OCI-LY3 (cell line): ENCODE results near the gene CDC42EP1.
A peak's percentile ranks its signal among the peaks of the same experiment; 100 is the strongest.
"Not testable (repeated sequence)": the region's sequence is repeated elsewhere in the genome, so short reads cannot be mapped to it uniquely, and the experiment has no call there.

Source experiments
- H2AFZ ChIP-seq: fragments of 200-600, 300-600 bp; shearing (Covaris generic); 2 replicates; pipeline ENCODE4 v1.6.0; 2014; ENCODE audit warnings: antibody characterized with exemption, low read depth, low read length
- H3K27ac ChIP-seq: fragments of 200-600, 300-600 bp; sonication (generic); 2 replicates; pipeline ENCODE4 v1.5.1; 2014; ENCODE audit warnings: mild to moderate bottlenecking, low read length, moderate library complexity, mixed read lengths
- H3K27me3 ChIP-seq: fragments of 200-600, 300-600 bp; sonication (generic); 2 replicates; pipeline ENCODE4 v1.6.1; 2014; ENCODE audit warnings: low read depth, low read length, mixed read lengths
- H3K36me3 ChIP-seq: fragments of 200-600, 300-600 bp; sonication (generic); replicated peaks from 2 replicates; pipeline ENCODE3; 2014; ENCODE audit warnings: low read depth, low read length, mixed read lengths
- H3K4me1 ChIP-seq: fragments of 300-600, 200-600 bp; sonication (generic); 2 replicates; pipeline ENCODE4 v1.6.1; 2014; ENCODE audit warnings: low read length, mixed read lengths
- H3K4me2 ChIP-seq: fragments of 200-600, 300-600 bp; sonication (generic); 2 replicates; pipeline ENCODE4 v1.6.1; 2014; ENCODE audit warnings: low read length, mixed read lengths
- H3K4me3 ChIP-seq: fragments of 300-600, 200-600 bp; sonication (generic); 2 replicates; pipeline ENCODE4 v1.5.1; 2014; ENCODE audit warnings: antibody characterized with exemption, mild to moderate bottlenecking, low read length, moderate library complexity
- H3K79me2 ChIP-seq: fragments of 300-600, 200-600 bp; shearing (Covaris generic); 2 replicates; pipeline ENCODE4 v1.6.1; 2014; ENCODE audit warnings: mild to moderate bottlenecking, low read length, mixed read lengths
- H3K9ac ChIP-seq: fragments of 300-600, 200-600 bp; shearing (Covaris generic); 2 replicates; pipeline ENCODE4 v1.6.0; 2014; ENCODE audit warnings: mild to moderate bottlenecking, low read length, moderate library complexity
- H3K9me3 ChIP-seq: fragments of 200-600, 300-600 bp; shearing (Covaris generic); 2 replicates; pipeline ENCODE4 v1.6.1; 2014; ENCODE audit warnings: low read length, mixed read lengths; ENCODE audit not compliant: insufficient read depth
- H4K20me1 ChIP-seq: fragments of 200-600, 300-600 bp; sonication (generic); 2 replicates; pipeline ENCODE4 v1.6.1; 2016; ENCODE audit warnings: low read length, mixed read lengths; ENCODE audit not compliant: insufficient read depth
- EZH2phosphoT487 ChIP-seq: fragments of 200-600 bp; shearing (Covaris generic); IDR thresholded peaks from 2 replicates; pipeline ENCODE4 v1.6.1; 2018; ENCODE audit warnings: antibody characterized with exemption, mixed run types, low read depth
- TF ChIP-seq, protein P1 (sequence below): fragments of 200-600, 300-600 bp; sonication (generic); IDR thresholded peaks from 2 replicates; pipeline ENCODE4 v1.5.1; 2014; ENCODE audit warnings: antibody characterized with exemption, low read length, low read depth

Gene CDC42EP1

GRCh38 chr22:37589636-37590035, 29.4 kb downstream of the CDC42EP1 start:
- H3K4me1 ChIP-seq, result peaks cover 40% of the 10 kb centered on the region
- no peaks in the 10 kb centered on the region for H3K36me3 ChIP-seq
- H3K9me3 ChIP-seq, result no peaks in the 10 kb centered on the region
- H3K4me3 ChIP-seq, result no peak overlapping the region
- no peak overlapping the region for H3K9ac ChIP-seq
- peak overlapping the region; percentile 38 for H3K4me2 ChIP-seq
- TF ChIP-seq, protein P1, sequence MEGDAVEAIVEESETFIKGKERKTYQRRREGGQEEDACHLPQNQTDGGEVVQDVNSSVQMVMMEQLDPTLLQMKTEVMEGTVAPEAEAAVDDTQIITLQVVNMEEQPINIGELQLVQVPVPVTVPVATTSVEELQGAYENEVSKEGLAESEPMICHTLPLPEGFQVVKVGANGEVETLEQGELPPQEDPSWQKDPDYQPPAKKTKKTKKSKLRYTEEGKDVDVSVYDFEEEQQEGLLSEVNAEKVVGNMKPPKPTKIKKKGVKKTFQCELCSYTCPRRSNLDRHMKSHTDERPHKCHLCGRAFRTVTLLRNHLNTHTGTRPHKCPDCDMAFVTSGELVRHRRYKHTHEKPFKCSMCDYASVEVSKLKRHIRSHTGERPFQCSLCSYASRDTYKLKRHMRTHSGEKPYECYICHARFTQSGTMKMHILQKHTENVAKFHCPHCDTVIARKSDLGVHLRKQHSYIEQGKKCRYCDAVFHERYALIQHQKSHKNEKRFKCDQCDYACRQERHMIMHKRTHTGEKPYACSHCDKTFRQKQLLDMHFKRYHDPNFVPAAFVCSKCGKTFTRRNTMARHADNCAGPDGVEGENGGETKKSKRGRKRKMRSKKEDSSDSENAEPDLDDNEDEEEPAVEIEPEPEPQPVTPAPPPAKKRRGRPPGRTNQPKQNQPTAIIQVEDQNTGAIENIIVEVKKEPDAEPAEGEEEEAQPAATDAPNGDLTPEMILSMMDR, result no peak
- TF ChIP-seq EZH2phosphoT487, result no peak
- H3K79me2 ChIP-seq, result no peaks in the 10 kb centered on the region
- no peaks in the 10 kb centered on the region for H3K27me3 ChIP-seq
- no peaks in the 10 kb centered on the region for H4K20me1 ChIP-seq
- H2AFZ ChIP-seq, result 0 out of 2 replicates have a peak overlapping the region, but pooled peaks have one; percentile 24
- H3K27ac ChIP-seq, result peak overlapping the region; percentile 61

- Histone ChIP-seq H3K4me1 (peaks cover 40% of the 10 kb centered on the region), H3K27ac (peak overlapping the region; percentile 61)
- H3K9ac ChIP-seq, H3K9me3 ChIP-seq, H3K4me2 ChIP-seq, H3K27me3 ChIP-seq, H3K36me3 ChIP-seq, H2AFZ ChIP-seq, H4K20me1 ChIP-seq, H3K79me2 ChIP-seq, H3K4me3 ChIP-seq: not testable (repeated sequence)
These were observed 30.8 kb downstream of the CDC42EP1 start for GRCh38 chr22:37591081-37591480.

DNA sequence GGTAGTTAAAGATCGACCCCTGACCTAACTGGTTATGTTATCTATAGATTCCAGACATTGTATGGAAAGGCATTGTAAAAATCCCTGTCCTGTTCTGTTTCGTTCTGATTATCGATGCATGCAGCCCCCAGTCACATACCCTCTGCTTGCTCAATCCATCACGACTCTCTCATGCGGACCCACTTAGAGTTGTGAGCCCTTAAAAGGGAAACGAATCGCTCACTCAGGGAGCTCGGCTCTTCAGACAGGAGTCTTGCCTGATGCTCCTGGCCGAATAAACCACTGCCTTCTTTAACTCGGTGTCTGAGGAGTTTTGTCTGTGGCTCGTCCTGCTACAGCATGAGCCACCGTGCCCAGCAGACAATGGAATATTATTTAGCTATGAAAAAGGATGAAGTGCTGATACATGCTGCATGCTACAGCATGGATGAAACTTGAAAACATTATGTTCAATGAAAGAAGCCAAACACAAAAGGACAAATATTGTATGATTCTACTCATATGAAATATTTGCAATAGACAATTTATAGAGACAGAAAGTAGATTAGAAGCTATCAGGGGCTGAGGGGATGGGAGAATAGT, 31.6 kb downstream of the CDC42EP1 start:
- peak overlapping the region; percentile 71 for H2AFZ ChIP-seq
- H3K9ac ChIP-seq, result peak overlapping the region; percentile 48
- no peak for TF ChIP-seq EZH2phosphoT487
- TF ChIP-seq, protein P1, result no peak
- no peaks in the 10 kb centered on the region for H4K20me1 ChIP-seq
- H3K4me2 ChIP-seq, result peak overlapping the region; percentile 72
- no peaks in the 10 kb centered on the region for H3K9me3 ChIP-seq
- H3K4me1 ChIP-seq, result peaks cover 40% of the 10 kb centered on the region
- no peaks in the 10 kb centered on the region for H3K36me3 ChIP-seq
- peak overlapping the region; percentile 42 for H3K27ac ChIP-seq
- no peaks in the 10 kb centered on the region for H3K79me2 ChIP-seq
- H3K4me3 ChIP-seq, result peak overlapping the region; percentile 73
- no peaks in the 10 kb centered on the region for H3K27me3 ChIP-seq

GRCh38 chr22:37594237-37594636, 34.0 kb downstream of the CDC42EP1 start:
- no peak overlapping the region for H3K27ac ChIP-seq
- TF ChIP-seq EZH2phosphoT487, result no peak
- TF ChIP-seq, protein P1, result peak; percentile 38; the same call in 1 of the 2 replicates
- no peaks in the 10 kb centered on the region for H3K9me3 ChIP-seq
- no peak overlapping the region for H3K4me2 ChIP-seq
- H3K79me2 ChIP-seq, result no peaks in the 10 kb centered on the region
- H4K20me1 ChIP-seq, result no peaks in the 10 kb centered on the region
- H3K9ac ChIP-seq, result no peak overlapping the region
- peaks cover 31% of the 10 kb centered on the region for H3K4me1 ChIP-seq
- no peak overlapping the region for H3K4me3 ChIP-seq
- H3K36me3 ChIP-seq, result no peaks in the 10 kb centered on the region
- no peak overlapping the region for H2AFZ ChIP-seq
- H3K27me3 ChIP-seq, result no peaks in the 10 kb centered on the region
